Mesenchymal stem cell (in vitro differentiated cells and primary cell): ENCODE results near the gene CTBP2.
A peak's percentile ranks its signal among the peaks of the same experiment; 100 is the strongest.
"Not testable (repeated sequence)": the region's sequence is repeated elsewhere in the genome, so short reads cannot be mapped to it uniquely, and the experiment has no call there.

Experiments
- DNase-seq: peaks from one replicate; pipeline ENCODE4 v3.0.0-alpha.2; 2013
- H2AFZ ChIP-seq: one replicate; pipeline ENCODE4 v1.6.1; 2013; ENCODE audit warnings: low read depth, mild to moderate bottlenecking, control low read depth, inconsistent platforms, low read length, moderate library complexity
- H2AK5ac ChIP-seq: 2 replicates; pipeline ENCODE4 v1.6.1; 2013; ENCODE audit warnings: low read length, moderate library complexity, mild to moderate bottlenecking, inconsistent platforms; ENCODE audit not compliant: severe bottlenecking
- H2BK120ac ChIP-seq: one replicate; pipeline ENCODE4 v1.6.1; 2013; ENCODE audit warnings: low read depth, mild to moderate bottlenecking, inconsistent platforms, low read length, moderate library complexity
- H2BK12ac ChIP-seq, 2 experiments: one replicate each; pipeline ENCODE4 v1.6.1; 2013; ENCODE audit warnings: inconsistent platforms in 2 of 2, low read length in 2 of 2, mild to moderate bottlenecking in 2 of 2, moderate library complexity in 2 of 2, control low read depth in 1 of 2
- H2BK15ac ChIP-seq: one replicate; pipeline ENCODE4 v1.6.1; 2013; ENCODE audit warnings: mild to moderate bottlenecking, low read depth, inconsistent platforms; ENCODE audit not compliant: poor library complexity, severe bottlenecking
- H2BK5ac ChIP-seq: 2 replicates; pipeline ENCODE4 v1.6.1; 2013; ENCODE audit warnings: low read depth, mild to moderate bottlenecking, low read length, control low read depth, inconsistent platforms; ENCODE audit not compliant: poor library complexity, severe bottlenecking
- H3K14ac ChIP-seq, 2 experiments: one replicate each; pipeline ENCODE4 v1.6.1; 2013; ENCODE audit warnings: inconsistent platforms in 2 of 2, low read length in 2 of 2, control low read depth in 1 of 2, mild to moderate bottlenecking in 1 of 2, moderate library complexity in 1 of 2
- H3K18ac ChIP-seq, 2 experiments: one replicate each; pipeline ENCODE4 v1.6.1; 2013; ENCODE audit warnings: inconsistent platforms in 2 of 2, low read length in 2 of 2, control low read depth in 1 of 2, low read depth in 1 of 2, mild to moderate bottlenecking in 1 of 2
- H3K23ac ChIP-seq, 2 experiments: one replicate each; pipeline ENCODE4 v1.6.1; 2013; ENCODE audit warnings: inconsistent platforms in 2 of 2, low read length in 2 of 2, mild to moderate bottlenecking in 2 of 2, moderate library complexity in 2 of 2, control low read depth in 1 of 2
- H3K27ac ChIP-seq: 2 replicates; pipeline ENCODE4 v1.5.1; 2013; ENCODE audit warnings: mild to moderate bottlenecking, moderate library complexity, low read length, control low read depth, inconsistent platforms; ENCODE audit not compliant: poor library complexity, severe bottlenecking
- H3K27me3 ChIP-seq, 2 experiments: 2 replicates each; pipeline versions ENCODE4 v1.6.1 to v1.7.0; 2013; ENCODE audit warnings: low read length in 2 of 2, mild to moderate bottlenecking in 2 of 2, moderate library complexity in 2 of 2, control low read depth in 1 of 2, inconsistent platforms in 1 of 2; ENCODE audit not compliant: control insufficient read depth in 1 of 2, insufficient read depth in 1 of 2
- H3K36me3 ChIP-seq, 2 experiments: 2 replicates each; pipeline versions ENCODE4 v1.6.1 to v1.7.0; 2013; ENCODE audit warnings: low read length in 2 of 2, control low read depth in 1 of 2, inconsistent platforms in 1 of 2, low read depth in 1 of 2, mild to moderate bottlenecking in 1 of 2; ENCODE audit not compliant: insufficient read depth in 2 of 2, control insufficient read depth in 1 of 2
- H3K4ac ChIP-seq, 2 experiments: one replicate each; pipeline ENCODE4 v1.6.1; 2013; ENCODE audit warnings: inconsistent platforms in 2 of 2, low read length in 2 of 2, mild to moderate bottlenecking in 2 of 2, moderate library complexity in 2 of 2, control low read depth in 1 of 2, low read depth in 1 of 2
- H3K4me1 ChIP-seq: 2 replicates; pipeline ENCODE4 v1.6.1; 2013; ENCODE audit warnings: low read depth, low read length, control low read depth; ENCODE audit not compliant: control insufficient read depth, insufficient read depth
- H3K4me2 ChIP-seq: 2 replicates; pipeline ENCODE4 v1.6.1; 2013; ENCODE audit warnings: low read length, mild to moderate bottlenecking, inconsistent platforms; ENCODE audit not compliant: poor library complexity, severe bottlenecking
- H3K4me3 ChIP-seq, 2 experiments: 2 replicates each; pipeline versions ENCODE4 v1.5.1 to v1.7.0; 2013; ENCODE audit warnings: low read length in 2 of 2, mild to moderate bottlenecking in 2 of 2, control low read depth in 1 of 2, low read depth in 1 of 2; ENCODE audit not compliant: insufficient read depth in 1 of 2
- H3K79me1 ChIP-seq: replicated peaks from 2 replicates; pipeline ENCODE4 v1.6.1; 2013; ENCODE audit warnings: mild to moderate bottlenecking, control low read depth, low read length, inconsistent platforms; ENCODE audit not compliant: poor library complexity, severe bottlenecking
- H3K9ac ChIP-seq: 2 replicates; pipeline ENCODE4 v1.7.0; 2013; ENCODE audit warnings: mild to moderate bottlenecking, low read length, moderate library complexity
- H3K9me3 ChIP-seq: 2 replicates; pipeline ENCODE4 v1.7.0; 2013; ENCODE audit warnings: mild to moderate bottlenecking, low read length; ENCODE audit not compliant: control insufficient read depth
- H4K8ac ChIP-seq: one replicate; pipeline ENCODE4 v1.6.1; 2013; ENCODE audit warnings: inconsistent platforms, mild to moderate bottlenecking, low read length, moderate library complexity
- H4K91ac ChIP-seq: one replicate; pipeline ENCODE4 v1.6.1; 2013; ENCODE audit warnings: mild to moderate bottlenecking, low read length, inconsistent platforms
- WGBS: methylation state at CpG from one replicate; pipeline ENCODE4 v1.1.7; 2013; ENCODE audit warnings: mixed read lengths; 5-methylcytosine and 5-hydroxymethylcytosine counted together

Gene CTBP2

DNA sequence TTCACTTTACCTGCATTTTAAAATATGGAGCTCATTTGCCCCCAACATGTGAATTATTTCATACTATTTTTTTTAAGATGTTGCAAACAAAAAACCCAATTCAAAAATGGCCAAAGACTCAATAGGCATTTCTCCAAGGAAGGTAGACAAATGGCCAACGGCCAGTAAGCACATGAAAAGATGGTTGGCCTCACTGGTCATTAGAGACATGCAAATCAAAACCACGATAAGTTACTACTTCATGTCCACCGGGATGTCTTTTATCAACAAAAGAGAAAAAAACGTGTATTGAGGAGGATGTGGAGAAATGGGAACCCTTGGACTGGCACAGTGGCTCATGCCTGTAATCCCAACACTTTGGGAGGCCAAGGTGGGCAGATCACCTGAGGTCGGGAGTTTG lies 3.4 kb upstream of the CTBP2 start:
- no peak overlapping the region for H3K4ac ChIP-seq
- H2BK5ac ChIP-seq, result no peak overlapping the region
- H3K4me2 ChIP-seq, result no peak overlapping the region
- H2BK15ac ChIP-seq, result no peak overlapping the region
- no peak overlapping the region for H3K14ac ChIP-seq
- no peaks in the 10 kb centered on the region for H3K27me3 ChIP-seq
- no peak overlapping the region for H3K9ac ChIP-seq
- H3K9me3 ChIP-seq, result no peaks in the 10 kb centered on the region
- H3K18ac ChIP-seq, result no peak overlapping the region
- no peak overlapping the region for H2AFZ ChIP-seq
- H2AK5ac ChIP-seq, result no peak overlapping the region
- no peak overlapping the region for H2BK12ac ChIP-seq
- no peaks in the 10 kb centered on the region for H3K79me1 ChIP-seq
- H4K8ac ChIP-seq, result no peak overlapping the region
- no peak overlapping the region for H4K91ac ChIP-seq
- no peak overlapping the region for H3K23ac ChIP-seq
- no peak for DNase-seq
- no peak overlapping the region for H3K4me3 ChIP-seq
- no peaks in the 10 kb centered on the region for H3K36me3 ChIP-seq
- H2BK120ac ChIP-seq, result no peak overlapping the region
- H3K27ac ChIP-seq, result no peak overlapping the region
- WGBS, result 51% methylated on average over 4 of the region's 5 CpGs
- peaks cover 11% of the 10 kb centered on the region for H3K4me1 ChIP-seq

DNA sequence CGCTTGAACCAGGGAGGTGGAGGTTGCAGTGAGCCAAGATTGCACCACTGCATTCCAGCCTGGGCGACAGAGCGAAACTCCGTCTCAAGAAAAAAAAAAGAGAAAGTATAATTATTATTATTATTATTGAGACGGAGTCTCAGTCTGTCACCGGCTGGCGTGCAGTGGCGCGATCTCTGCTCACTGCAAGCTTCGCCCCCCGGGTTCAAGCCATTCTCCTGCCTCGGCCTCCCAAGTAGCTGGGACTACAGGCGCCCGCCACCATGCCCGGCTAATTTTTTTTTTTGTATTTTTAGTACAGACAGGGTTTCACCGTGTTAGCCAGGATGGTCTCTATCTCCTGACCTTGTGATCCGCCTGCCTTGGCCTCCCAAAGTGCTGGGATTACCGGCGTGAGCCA lies 2.9 kb upstream of the CTBP2 start:
- not testable (repeated sequence) for H3K4ac ChIP-seq, H3K23ac ChIP-seq, H2BK5ac ChIP-seq, DNase-seq, H3K79me1 ChIP-seq, H3K9ac ChIP-seq, H3K9me3 ChIP-seq, H3K4me2 ChIP-seq, H2BK12ac ChIP-seq, H2AK5ac ChIP-seq, H2BK15ac ChIP-seq, H2AFZ ChIP-seq, H4K8ac ChIP-seq, H4K91ac ChIP-seq, H3K4me3 ChIP-seq, H3K18ac ChIP-seq, H3K27me3 ChIP-seq, H2BK120ac ChIP-seq, H3K14ac ChIP-seq, H3K36me3 ChIP-seq, H3K27ac ChIP-seq
- H3K4me1 ChIP-seq, result peaks cover 11% of the 10 kb centered on the region
- 99% methylated on average over 14 of the region's 19 CpGs for WGBS

- peak overlapping the region; percentile 53 to 75 for H3K18ac ChIP-seq
- H3K4me1 ChIP-seq, result peaks cover 11% of the 10 kb centered on the region
- H2AK5ac ChIP-seq, result no peak overlapping the region
- peak overlapping the region; percentile 73 to 82 for H3K4me3 ChIP-seq
- H3K27me3 ChIP-seq, result no peaks in the 10 kb centered on the region
- no peaks in the 10 kb centered on the region for H3K79me1 ChIP-seq
- no peak overlapping the region for H3K27ac ChIP-seq
- H3K9me3 ChIP-seq, result no peaks in the 10 kb centered on the region
- no peak overlapping the region for H2BK12ac ChIP-seq
- peak overlapping the region; percentile 18 to 40 for H3K4ac ChIP-seq
- H4K8ac ChIP-seq, result peak overlapping the region; percentile 90
- H2AFZ ChIP-seq, result peak overlapping the region; percentile 30
- peak overlapping the region; percentile 75 for H2BK15ac ChIP-seq
- peak; percentile 14 for DNase-seq
- H3K36me3 ChIP-seq, result no peaks in the 10 kb centered on the region
- H4K91ac ChIP-seq, result peak overlapping the region; percentile 25
- H3K14ac ChIP-seq, result no peak overlapping the region
- H3K23ac ChIP-seq, result no peak overlapping the region
- H3K4me2 ChIP-seq, result peak overlapping the region; percentile 94
- WGBS, result 35% methylated on average over 50 of the region's 51 CpGs
- peak overlapping the region; percentile 69 for H2BK120ac ChIP-seq
- no peak overlapping the region for H2BK5ac ChIP-seq
- H3K9ac ChIP-seq, result peak overlapping the region; percentile 80
Measured at GRCh38 chr10:125162120-125162931, 2.0 kb upstream of the CTBP2 start.

GRCh38 chr10:125161707-125162119 lies 1.4 kb upstream of the CTBP2 start:
- H3K4me3 ChIP-seq, result peak overlapping the region; percentile 73 to 82
- 2% methylated on average over 24 of the region's 39 CpGs for WGBS
- H3K4me2 ChIP-seq, result peak overlapping the region; percentile 94
- no peaks in the 10 kb centered on the region for H3K27me3 ChIP-seq
- peak overlapping the region; percentile 75 for H2BK15ac ChIP-seq
- no peaks in the 10 kb centered on the region for H3K79me1 ChIP-seq
- peak overlapping the region; percentile 80 for H3K9ac ChIP-seq
- H2BK120ac ChIP-seq, result peak overlapping the region; percentile 69
- H3K27ac ChIP-seq, result peak overlapping the region; percentile 59
- H2BK5ac ChIP-seq, result peak overlapping the region; percentile 46
- peak overlapping the region in 1 of 2 experiments; percentile 37 for H2BK12ac ChIP-seq
- H3K9me3 ChIP-seq, result no peaks in the 10 kb centered on the region
- H3K23ac ChIP-seq, result no peak overlapping the region
- peak overlapping the region; percentile 75 to 83 for H3K18ac ChIP-seq
- peaks cover 11% of the 10 kb centered on the region for H3K4me1 ChIP-seq
- H2AK5ac ChIP-seq, result no peak overlapping the region
- H3K36me3 ChIP-seq, result no peaks in the 10 kb centered on the region
- peak overlapping the region in 1 of 2 experiments; percentile 40 for H3K4ac ChIP-seq
- H4K8ac ChIP-seq, result peak overlapping the region; percentile 90
- H3K14ac ChIP-seq, result peak overlapping the region in 1 of 2 experiments; percentile 2
- no peak for DNase-seq
- peak overlapping the region; percentile 30 for H2AFZ ChIP-seq
- peak overlapping the region; percentile 54 for H4K91ac ChIP-seq
